Midbrain (tissue), 1 donor: ENCODE measurements around the gene CNTNAP2.
"Not testable (repeated sequence)": the region's sequence is repeated elsewhere in the genome, so short reads cannot be mapped to it uniquely, and the experiment has no call there.

Experiments used
- DNase-seq: peaks from one replicate; lab custom pipeline; 2025; lab: John Stamatoyannopoulos, UW

CNTNAP2 gene

GRCh38 chr7:146885231-146885630 lies 768.6 kb downstream of the CNTNAP2 start:
- no peak for DNase-seq

GRCh38 chr7:146889806-146890555 lies 773.4 kb downstream of the CNTNAP2 start:
- no peak for DNase-seq

- DNase-seq, result no peak
Observed at GRCh38 chr7:146892151-146892550, 775.5 kb downstream of the CNTNAP2 start.

DNA sequence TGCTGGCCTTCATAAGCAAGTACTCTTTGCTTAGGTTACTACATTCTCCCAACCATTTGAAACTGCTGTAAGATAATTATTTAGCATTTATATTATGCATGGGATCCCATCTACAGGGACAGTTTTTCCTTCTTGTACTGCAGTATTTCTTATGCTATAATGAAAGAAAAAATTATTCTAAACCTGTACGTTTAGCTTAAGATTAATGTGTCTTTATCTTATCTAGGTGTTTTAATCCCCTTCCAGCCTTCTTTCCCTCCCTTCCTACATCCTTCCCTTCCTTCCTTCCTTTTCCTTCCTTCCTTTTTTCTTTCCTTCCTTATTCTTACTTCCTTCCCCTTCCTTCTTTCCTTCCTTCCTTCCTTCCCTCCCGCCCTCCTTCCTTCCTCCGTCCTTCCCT lies 778.3 kb downstream of the CNTNAP2 start:
- DNase-seq, result no peak

GRCh38 chr7:146902266-146902665 lies 785.7 kb downstream of the CNTNAP2 start:
- DNase-seq, result no peak

- DNase-seq, result no peak
Observed at GRCh38 chr7:146902728-146903127, 786.1 kb downstream of the CNTNAP2 start.

GRCh38 chr7:146905746-146906145 lies 789.1 kb downstream of the CNTNAP2 start:
- DNase-seq, result not testable (repeated sequence)

DNA sequence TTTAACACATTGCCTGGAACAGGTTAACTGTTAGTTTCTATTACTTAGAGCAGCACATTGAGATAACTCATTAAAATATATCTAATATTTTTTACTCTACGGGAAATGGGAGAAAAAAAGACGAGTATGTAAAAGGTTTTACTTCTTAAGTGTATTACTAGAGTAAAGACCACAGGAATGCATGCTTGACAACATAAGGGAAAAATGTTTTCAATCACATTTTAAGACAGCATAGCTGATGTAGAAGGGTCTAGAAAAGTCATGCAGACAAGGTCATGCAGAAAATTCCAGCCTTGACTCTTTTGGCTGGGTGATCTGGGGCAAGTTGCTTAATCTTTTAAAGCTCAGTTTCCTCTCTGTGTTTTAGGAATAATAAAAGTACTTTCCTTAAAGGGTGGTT lies 806.2 kb downstream of the CNTNAP2 start:
- no peak for DNase-seq

DNA sequence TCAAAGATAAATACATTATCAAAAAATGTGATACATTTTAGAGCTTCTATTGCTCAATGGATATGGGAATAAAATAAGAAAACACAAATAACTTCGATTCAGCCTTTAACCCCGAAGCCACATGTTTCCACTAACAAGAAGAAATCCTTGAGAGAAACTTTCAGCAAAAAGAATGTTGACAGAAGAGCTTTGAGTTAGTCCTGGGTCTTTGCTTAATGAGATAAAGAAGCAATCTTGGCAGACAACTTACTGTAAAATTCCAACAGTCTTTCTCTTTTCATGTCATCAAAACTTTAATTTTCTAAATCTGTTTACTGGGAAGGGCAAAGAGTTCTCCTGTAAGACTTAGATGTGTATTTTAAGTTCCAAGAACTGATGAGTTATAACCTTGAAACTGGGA lies 810.2 kb downstream of the CNTNAP2 start:
- DNase-seq, result no peak

GRCh38 chr7:146937836-146938235 lies 821.2 kb downstream of the CNTNAP2 start:
- no peak for DNase-seq

- DNase-seq, result no peak
Observed at GRCh38 chr7:146943483-146943882, 826.9 kb downstream of the CNTNAP2 start.

DNA sequence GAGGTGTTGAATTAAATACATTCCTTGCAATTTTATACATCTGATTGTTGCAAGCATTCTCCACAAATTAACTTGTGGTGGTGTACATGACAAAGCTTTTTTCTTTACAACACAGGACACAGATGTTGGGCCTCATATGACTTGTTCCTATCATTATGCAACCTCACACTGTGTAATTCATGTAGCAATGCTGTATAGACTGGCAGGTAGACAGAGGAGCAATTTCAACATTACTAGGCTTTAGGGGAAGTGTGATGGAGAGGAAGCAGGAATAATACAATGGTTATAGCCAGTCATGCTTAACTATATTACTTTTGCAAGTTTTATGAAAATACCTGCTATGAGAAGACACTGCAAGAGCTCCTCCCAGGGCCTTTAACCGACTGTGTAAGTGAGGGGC lies 832.1 kb downstream of the CNTNAP2 start:
- DNase-seq, result no peak

DNA sequence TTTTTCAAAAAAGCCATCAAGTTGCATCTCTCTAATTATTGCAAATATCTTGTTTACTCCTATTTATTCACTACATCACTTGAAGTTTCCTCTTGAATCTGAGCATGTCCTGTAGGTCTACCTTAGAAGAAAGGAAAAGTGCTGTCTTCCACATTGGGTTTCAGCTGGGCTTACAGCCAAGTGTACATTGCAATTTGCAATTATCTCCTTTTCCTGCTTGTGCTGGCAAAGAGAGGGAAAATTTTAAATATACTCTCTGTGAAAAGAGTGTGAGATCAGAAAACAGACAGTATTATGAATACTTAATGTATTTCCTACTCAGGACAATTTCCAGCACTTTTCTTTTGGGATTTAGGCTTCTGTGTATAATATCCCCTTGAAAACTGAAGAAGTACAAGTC lies 839.7 kb downstream of the CNTNAP2 start:
- no peak for DNase-seq

GRCh38 chr7:146956853-146957252 lies 840.3 kb downstream of the CNTNAP2 start:
- no peak for DNase-seq

- no peak for DNase-seq
Observed at GRCh38 chr7:146960773-146961391, 844.3 kb downstream of the CNTNAP2 start.

DNA sequence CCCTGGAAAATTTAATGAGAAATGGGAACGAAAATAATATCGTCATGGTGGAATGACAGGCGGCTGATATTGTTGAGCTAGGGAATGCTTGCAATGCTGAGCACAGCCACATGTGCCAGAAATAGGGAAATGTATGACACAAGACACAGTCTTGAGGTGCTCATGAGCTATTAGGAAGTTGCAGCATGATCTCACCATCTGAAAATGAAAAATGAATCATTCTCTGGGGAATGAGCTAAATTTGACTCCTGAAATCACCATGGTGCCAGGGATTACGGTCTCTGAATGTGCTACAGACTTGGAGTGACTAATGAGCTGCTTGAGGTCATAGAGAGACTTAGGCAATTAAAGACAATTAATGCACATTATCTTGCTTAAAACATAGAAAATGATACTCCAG lies 845.0 kb downstream of the CNTNAP2 start:
- no peak for DNase-seq

GRCh38 chr7:146966274-146966673 lies 849.7 kb downstream of the CNTNAP2 start:
- no peak for DNase-seq

DNA sequence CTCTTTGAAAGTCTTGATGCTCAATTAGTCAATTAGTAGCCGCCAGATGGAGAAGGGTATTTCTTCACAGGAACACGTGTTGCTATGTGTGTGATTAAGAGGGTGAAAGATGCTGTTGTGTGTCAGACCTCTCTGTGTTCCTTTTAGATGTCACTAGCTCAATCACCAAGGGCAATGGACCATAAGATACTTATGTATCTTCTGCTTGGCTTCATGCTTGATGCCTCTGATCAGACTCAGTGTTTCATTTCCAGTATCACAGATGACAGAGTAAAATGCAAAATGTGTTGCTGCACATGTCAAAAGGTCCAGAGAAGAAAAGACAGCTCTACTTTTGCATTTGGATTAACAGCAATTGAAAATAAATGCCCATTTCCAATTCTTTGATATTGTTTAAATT lies 865.9 kb downstream of the CNTNAP2 start:
- no peak for DNase-seq

DNA sequence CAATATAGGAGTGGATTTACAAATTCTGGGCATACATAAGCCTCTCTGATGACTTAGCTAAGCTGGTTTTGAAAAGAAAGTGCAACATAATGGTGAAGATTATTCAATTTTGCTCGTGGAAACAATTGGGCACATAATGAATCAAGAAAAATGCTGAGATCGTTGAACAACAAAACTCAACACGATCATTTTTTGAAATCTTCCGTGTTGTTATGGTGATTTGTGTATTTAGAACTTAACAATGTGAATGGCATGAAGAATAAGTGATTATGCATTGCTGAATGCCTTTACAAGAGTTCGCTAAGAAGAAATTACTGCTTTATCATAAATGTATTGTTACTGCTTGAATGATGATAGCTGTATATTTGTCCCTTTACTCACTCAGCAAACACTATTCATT lies 875.0 kb downstream of the CNTNAP2 start:
- DNase-seq, result no peak

- DNase-seq, result no peak
Observed at GRCh38 chr7:146993764-146994163, 877.2 kb downstream of the CNTNAP2 start.

GRCh38 chr7:147008530-147008929 lies 891.9 kb downstream of the CNTNAP2 start:
- DNase-seq, result no peak

GRCh38 chr7:147012666-147013065 lies 896.1 kb downstream of the CNTNAP2 start:
- no peak for DNase-seq

DNA sequence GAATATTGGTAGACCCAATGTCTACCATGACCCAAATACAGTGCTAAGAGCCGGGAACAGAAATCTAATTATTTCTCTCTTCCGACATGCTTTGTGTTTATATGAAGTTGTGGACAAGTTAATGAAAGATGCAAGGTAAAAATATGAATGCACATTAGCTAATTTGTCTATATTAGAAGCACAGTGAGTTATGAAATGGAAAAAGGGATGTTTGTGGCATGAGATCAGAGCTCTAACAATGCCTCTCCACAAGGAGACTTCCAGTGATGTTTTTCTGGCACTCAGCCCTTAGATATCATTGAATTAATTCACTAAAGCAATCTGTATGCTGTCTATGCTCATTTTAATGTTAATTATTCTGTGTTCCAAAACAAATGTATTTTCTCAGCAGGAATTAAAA lies 897.2 kb downstream of the CNTNAP2 start:
- no peak for DNase-seq
